DND-41 (cell line): ENCODE data around the gene POU3F3.

Experiments used
- ATAC-seq: fragments of 200-7000 bp; cut with Tn5 transposase; 3 replicates; pipeline ENCODE4 v1.9.1; 2021; ENCODE audit warnings: low read depth; ENCODE audit not compliant: insufficient read depth
- DNase-seq: peaks from one replicate; pipeline ENCODE4 v3.0.0-alpha.2; 2020
- H2AFZ ChIP-seq: 2 replicates; pipeline ENCODE4 v1.6.0; 2012; ENCODE audit warnings: low read depth, low read length
- H3K27ac ChIP-seq: 2 replicates; pipeline ENCODE4 v1.5.1; 2012; ENCODE audit warnings: low read length, inconsistent platforms
- H3K27me3 ChIP-seq: fragments of 200-600 bp; sonication (generic); 2 replicates; pipeline ENCODE4 v1.6.0; 2012; ENCODE audit warnings: low read length, mild to moderate bottlenecking, inconsistent platforms; ENCODE audit not compliant: insufficient read depth, poor library complexity
- H3K36me3 ChIP-seq: 2 replicates; pipeline ENCODE4 v1.5.1; 2012; ENCODE audit warnings: low read length, inconsistent platforms; ENCODE audit not compliant: insufficient read depth
- H3K4me1 ChIP-seq: 2 replicates; pipeline ENCODE4 v1.5.1; 2012; ENCODE audit warnings: mild to moderate bottlenecking, low read length; ENCODE audit not compliant: insufficient read depth
- H3K4me2 ChIP-seq: 2 replicates; pipeline ENCODE4 v1.6.0; 2012; ENCODE audit warnings: mild to moderate bottlenecking, moderate library complexity, low read length, inconsistent platforms; ENCODE audit not compliant: insufficient read depth
- H3K4me3 ChIP-seq, 2 experiments: fragments of 200-600 bp in 1 of 2; shearing (Covaris generic) in 1 of 2; 2 replicates each; pipeline ENCODE4 v1.5.1; 2012 to 2016; ENCODE audit warnings: inconsistent platforms in 2 of 2, low read length in 2 of 2, mild to moderate bottlenecking in 2 of 2, low read depth in 1 of 2, moderate library complexity in 1 of 2
- H3K79me2 ChIP-seq: 2 replicates; pipeline ENCODE4 v1.6.0; 2012; ENCODE audit warnings: low read length, inconsistent platforms; ENCODE audit not compliant: insufficient read depth
- H3K9ac ChIP-seq: 2 replicates; pipeline ENCODE4 v1.6.0; 2012; ENCODE audit warnings: low read depth, mild to moderate bottlenecking, inconsistent platforms, low read length, moderate library complexity
- H3K9me3 ChIP-seq: 2 replicates; pipeline ENCODE4 v1.5.1; 2012; ENCODE audit warnings: low read length, moderate library complexity, mild to moderate bottlenecking, inconsistent platforms; ENCODE audit not compliant: insufficient read depth, severe bottlenecking
- H4K20me1 ChIP-seq: 2 replicates; pipeline ENCODE4 v1.6.0; 2012; ENCODE audit warnings: low read length; ENCODE audit not compliant: insufficient read depth
- CTCF ChIP-seq: IDR thresholded peaks from 2 replicates; pipeline ENCODE4 v1.5.1; 2012; ENCODE audit warnings: borderline replicate concordance, low read length, moderate library complexity, mild to moderate bottlenecking; ENCODE audit not compliant: poor library complexity, severe bottlenecking; ENCODE audit errors: extremely low read depth
- EZH2 ChIP-seq: IDR thresholded peaks from 3 replicates; pipeline ENCODE4 v1.6.1; 2012; ENCODE audit warnings: borderline replicate concordance, low read depth, mild to moderate bottlenecking, moderate library complexity, low read length, inconsistent platforms; ENCODE audit not compliant: severe bottlenecking

The POU3F3 gene

GRCh38 chr2:104870100-104870975 is 16.4 kb downstream of the POU3F3 start:
- Histone ChIP-seq H4K20me1 (peaks cover 4% of the 10 kb centered on the region; the same call in 1 of the 2 replicates), H3K9ac (no peak overlapping the region), H3K27me3 (peaks cover 39% of the 10 kb centered on the region), H3K79me2 (no peaks in the 10 kb centered on the region), H3K36me3 (no peaks in the 10 kb centered on the region), H3K27ac (no peak overlapping the region), H3K4me2 (no peak overlapping the region), H3K9me3 (no peaks in the 10 kb centered on the region), H3K4me1 (peaks cover 19% of the 10 kb centered on the region), H2AFZ (no peak overlapping the region), H3K4me3 (no peak overlapping the region)
- ATAC-seq: no peak
- DNase-seq: no peak
- TF ChIP-seq CTCF (no peak), EZH2 (no peak)

GRCh38 chr2:104871649-104871971 is 17.7 kb downstream of the POU3F3 start:
- H3K9me3 ChIP-seq: no peaks in the 10 kb centered on the region
- peaks cover 19% of the 10 kb centered on the region for H3K4me1 ChIP-seq
- H3K27ac ChIP-seq: no peak overlapping the region
- peaks cover 4% of the 10 kb centered on the region; the same call in 1 of the 2 replicates for H4K20me1 ChIP-seq
- no peak overlapping the region for H2AFZ ChIP-seq
- no peak overlapping the region for H3K9ac ChIP-seq
- H3K4me3 ChIP-seq: no peak overlapping the region
- peaks cover 39% of the 10 kb centered on the region for H3K27me3 ChIP-seq
- no peak for TF ChIP-seq EZH2
- TF ChIP-seq CTCF: no peak
- no peak overlapping the region for H3K4me2 ChIP-seq
- no peak for ATAC-seq
- DNase-seq: no peak
- no peaks in the 10 kb centered on the region for H3K36me3 ChIP-seq
- H3K79me2 ChIP-seq: no peaks in the 10 kb centered on the region

GRCh38 chr2:104871972-104872865 is 18.3 kb downstream of the POU3F3 start:
- ATAC-seq (peak; percentile 12; the same call in 2 of the 3 replicates), DNase-seq (peak; percentile 8)
- Histone ChIP-seq H3K79me2 (no peaks in the 10 kb centered on the region), H3K9me3 (no peaks in the 10 kb centered on the region), H3K36me3 (no peaks in the 10 kb centered on the region), H3K27ac (no peak overlapping the region), H4K20me1 (peaks cover 4% of the 10 kb centered on the region; the same call in 1 of the 2 replicates), H2AFZ (peak overlapping the region; percentile 84), H3K9ac (peak overlapping the region; percentile 57; the same call in 1 of the 2 replicates), H3K4me3 (peak overlapping the region in 1 of 2 experiments; percentile 62; a peak in 2 of 4 replicates), H3K4me2 (peak overlapping the region; percentile 84), H3K27me3 (peaks cover 39% of the 10 kb centered on the region), H3K4me1 (peaks cover 19% of the 10 kb centered on the region)
- no peak for TF ChIP-seq CTCF
- TF ChIP-seq EZH2: peak; percentile 9
